ENCODE results near the gene CD247.

The CD247 gene

GRCh38 chr1:167546935-167547334, 28.6 kb upstream of the CD247 start:
- Histone ChIP-seq H3K27me3 (ENCODE audit: insufficient read depth, low read length, poor library complexity) (no peaks in the 10 kb centered on the region), H4K20me1 (ENCODE audit: insufficient read depth, low read length) (no peaks in the 10 kb centered on the region), H3K27ac (ENCODE audit: low read length) (no peak overlapping the region), H3K9ac (ENCODE audit: low read depth, low read length) (no peak overlapping the region), H3K9me3 (ENCODE audit: insufficient read depth, low read length, severe bottlenecking) (no peaks in the 10 kb centered on the region), H3K4me3 (ENCODE audit: low read depth in 1 of 2, low read length in 2 of 2) (no peak overlapping the region), H3K36me3 (ENCODE audit: insufficient read depth, low read length) (peaks cover 23% of the 10 kb centered on the region), H3K4me2 (ENCODE audit: insufficient read depth, low read length) (no peak overlapping the region), H3K4me1 (ENCODE audit: insufficient read depth, low read length) (peaks cover 9% of the 10 kb centered on the region), H3K79me2 (ENCODE audit: insufficient read depth, low read length) (no peaks in the 10 kb centered on the region), H2AFZ (ENCODE audit: low read depth, low read length) (no peak overlapping the region)
- TF ChIP-seq EZH2 (IDR thresholded peaks at IDR 0.05; ENCODE audit: borderline replicate concordance, low read depth, low read length, severe bottlenecking) (no peak), CTCF (IDR thresholded peaks at IDR 0.05; ENCODE audit: borderline replicate concordance, extremely low read depth, low read length, poor library complexity, severe bottlenecking) (no peak)
- no peak for ATAC-seq (ENCODE audit: insufficient read depth, low read depth)
- DNase-seq = no peak

GRCh38 chr1:167545349-167545748, 27.0 kb upstream of the CD247 start:
- no peaks in the 10 kb centered on the region for H3K4me1 ChIP-seq (ENCODE audit: insufficient read depth, low read length)
- no peak overlapping the region for H3K4me2 ChIP-seq (ENCODE audit: insufficient read depth, low read length)
- no peaks in the 10 kb centered on the region for H3K9me3 ChIP-seq (ENCODE audit: insufficient read depth, low read length, severe bottlenecking)
- DNase-seq = no peak
- H2AFZ ChIP-seq (ENCODE audit: low read depth, low read length) = no peak overlapping the region
- TF ChIP-seq EZH2 (IDR thresholded peaks at IDR 0.05; ENCODE audit: borderline replicate concordance, low read depth, low read length, severe bottlenecking) = no peak
- TF ChIP-seq CTCF (IDR thresholded peaks at IDR 0.05; ENCODE audit: borderline replicate concordance, extremely low read depth, low read length, poor library complexity, severe bottlenecking) = no peak
- H3K79me2 ChIP-seq (ENCODE audit: insufficient read depth, low read length) = no peaks in the 10 kb centered on the region
- ATAC-seq (ENCODE audit: insufficient read depth, low read depth) = no peak
- no peaks in the 10 kb centered on the region for H4K20me1 ChIP-seq (ENCODE audit: insufficient read depth, low read length)
- peaks cover 23% of the 10 kb centered on the region for H3K36me3 ChIP-seq (ENCODE audit: insufficient read depth, low read length)
- H3K4me3 ChIP-seq (ENCODE audit: low read depth in 1 of 2, low read length in 2 of 2) = no peak overlapping the region
- H3K9ac ChIP-seq (ENCODE audit: low read depth, low read length) = no peak overlapping the region
- no peak overlapping the region for H3K27ac ChIP-seq (ENCODE audit: low read length)
- no peaks in the 10 kb centered on the region for H3K27me3 ChIP-seq (ENCODE audit: insufficient read depth, low read length, poor library complexity)

- no peak overlapping the region for H3K4me2 ChIP-seq (ENCODE audit: insufficient read depth, low read length)
Observed at GRCh38 chr1:167544447-167545093, 26.2 kb upstream of the CD247 start.

More at GRCh38 chr1:167544447-167545093, 26.2 kb upstream of the CD247 start:
- no peaks in the 10 kb centered on the region for H3K27me3 ChIP-seq (ENCODE audit: insufficient read depth, low read length, poor library complexity)
- H2AFZ ChIP-seq (ENCODE audit: low read depth, low read length) = no peak overlapping the region
- peaks cover 23% of the 10 kb centered on the region for H3K36me3 ChIP-seq (ENCODE audit: insufficient read depth, low read length)
- H3K9ac ChIP-seq (ENCODE audit: low read depth, low read length) = no peak overlapping the region
- H3K79me2 ChIP-seq (ENCODE audit: insufficient read depth, low read length) = no peaks in the 10 kb centered on the region
- TF ChIP-seq CTCF (IDR thresholded peaks at IDR 0.05; ENCODE audit: borderline replicate concordance, extremely low read depth, low read length, poor library complexity, severe bottlenecking) (no peak), EZH2 (IDR thresholded peaks at IDR 0.05; ENCODE audit: borderline replicate concordance, low read depth, low read length, severe bottlenecking) (no peak)
- H3K9me3 ChIP-seq (ENCODE audit: insufficient read depth, low read length, severe bottlenecking) = no peaks in the 10 kb centered on the region
- DNase-seq (no peak), ATAC-seq (ENCODE audit: insufficient read depth, low read depth) (peak; percentile 31; the same call in 1 of the 3 replicates)
- H3K4me1 ChIP-seq (ENCODE audit: insufficient read depth, low read length) = no peaks in the 10 kb centered on the region
- no peak overlapping the region for H3K27ac ChIP-seq (ENCODE audit: low read length)
- H4K20me1 ChIP-seq (ENCODE audit: insufficient read depth, low read length) = no peaks in the 10 kb centered on the region
- no peak overlapping the region for H3K4me3 ChIP-seq (ENCODE audit: low read depth in 1 of 2, low read length in 2 of 2)
